ENCODE measurements around the gene MORN1.

GRCh38 chr1:2314273-2314802 lies 77.0 kb downstream of the MORN1 start:
- TF ChIP-seq CTCF (IDR thresholded peaks at IDR 0.05; ENCODE audit: poor library complexity) = no peak
- TF ChIP-seq EZH2phosphoT487 (IDR thresholded peaks at IDR 0.05; ENCODE audit: low read depth, severe bottlenecking, unreplicated experiment) = no peak
- TF ChIP-seq EZH2 (IDR thresholded peaks at IDR 0.05; ENCODE audit: borderline replicate concordance) = no peak

All from hepatocyte (in vitro differentiated cells).